HepG2 (cell line): Measurements from ENCODE around the gene SNRNP200. TPM values are rescaled to one million over a fixed set of nuclear protein-coding genes. Genes with fewer than 3 reads are reported as not detected.

Experiments
- FOXM1 ChIP-seq: sonication (generic); formaldehyde crosslinking; IDR thresholded peaks from 2 replicates; pipeline ENCODE4 v1.5.0; 2020; ENCODE audit warnings: missing genetic modification reagents
- MEIS2 ChIP-seq: sonication (generic); formaldehyde crosslinking; IDR thresholded peaks from 2 replicates; pipeline ENCODE4 v1.9.0; 2021; ENCODE audit warnings: mild to moderate bottlenecking, missing genetic modification reagents
- NFIB ChIP-seq: sonication (generic); formaldehyde crosslinking; IDR thresholded peaks from 2 replicates; pipeline ENCODE4 v1.9.0; 2021; ENCODE audit warnings: missing genetic modification reagents, mild to moderate bottlenecking, borderline replicate concordance
- PPARG ChIP-seq: conservative IDR thresholded peaks from 2 replicates; pipeline ENCODE4 v1.6.1; 2016; ENCODE audit warnings: missing biosample characterization, missing genetic modification reagents
- RBM22 ChIP-seq: fragments of 200-400 bp; formaldehyde crosslinking; optimal IDR thresholded peaks from 2 replicates; pipeline ENCODE3; 2017; ENCODE audit warnings: mild to moderate bottlenecking, low read length, moderate library complexity
- RXRA ChIP-seq: sonication (generic); formaldehyde crosslinking; IDR thresholded peaks from 2 replicates; pipeline ENCODE4 v1.5.1; 2020; ENCODE audit warnings: missing genetic modification reagents
- SETDB1 ChIP-seq: sonication (generic); formaldehyde crosslinking; IDR thresholded peaks from 2 replicates; pipeline ENCODE4 v1.5.1; 2020; ENCODE audit warnings: missing genetic modification reagents, mild to moderate bottlenecking, borderline replicate concordance
- SIN3A ChIP-seq: IDR thresholded peaks from 2 replicates; pipeline ENCODE4 v1.6.1; 2011; ENCODE audit warnings: low read depth, mild to moderate bottlenecking, control low read depth, low read length, borderline replicate concordance
- TGIF2 ChIP-seq: IDR thresholded peaks from 2 replicates; pipeline ENCODE4 v1.6.1; 2016; ENCODE audit warnings: control low read depth, missing compliant biosample characterization
- polyA plus RNA-seq, 8 experiments: library from polyadenylated mRNA; depleted of rRNA in 3 of 8; stranded (reverse) in 7 of 8; unstranded in 1 of 8; fragments of >200 nt; fragmentation: Illumina TruSeq in 4 of 8; extraction: Trizol in 4 of 8; gene quantifications; 2 replicates each; pipeline versions ENCODE4 v1.2.1 to v1.2.3, GENCODE V29; 2011 to 2016; ENCODE audit warnings: low read depth in 4 of 8, missing spikeins in 1 of 8, mixed read lengths in 1 of 8; ENCODE audit not compliant: insufficient read depth in 1 of 8
- total RNA-seq, 5 experiments: library from RNA; depleted of rRNA; stranded (reverse); fragments of >200 nt; fragmentation: Illumina TruSeq; extraction: Trizol; gene quantifications; 2 replicates each; pipeline ENCODE4 v1.2.3, GENCODE V29; 2016; ENCODE audit warnings: low read depth in 1 of 5
- TF ChIP-seq, protein P1 (sequence below): sonication (generic); formaldehyde crosslinking; IDR thresholded peaks from 2 replicates; pipeline ENCODE4 v1.4.0; 2020; ENCODE audit warnings: missing genetic modification reagents, borderline replicate concordance
- TF ChIP-seq, protein P2 (sequence below), 2 experiments: sonication (generic) in 1 of 2; formaldehyde crosslinking in 1 of 2; IDR thresholded peaks; 2 replicates each; pipeline versions ENCODE4 v1.4.0 to v1.6.1; 2018 to 2020; ENCODE audit warnings: missing genetic modification reagents in 2 of 2, borderline replicate concordance in 1 of 2, low read depth in 1 of 2, mild to moderate bottlenecking in 1 of 2, missing biosample characterization in 1 of 2
- TF ChIP-seq, protein P3 (sequence below): sonication (generic); formaldehyde crosslinking; IDR thresholded peaks from 2 replicates; pipeline ENCODE4 v1.4.0; 2020; ENCODE audit warnings: missing genetic modification reagents

Gene SNRNP200
- total and polyA plus RNA-seq, 2 of the 13 experiments (the other 11 are each of a cell fraction or from before 2014, with no cell fraction given): 99.0 to 232 TPM

DNA sequence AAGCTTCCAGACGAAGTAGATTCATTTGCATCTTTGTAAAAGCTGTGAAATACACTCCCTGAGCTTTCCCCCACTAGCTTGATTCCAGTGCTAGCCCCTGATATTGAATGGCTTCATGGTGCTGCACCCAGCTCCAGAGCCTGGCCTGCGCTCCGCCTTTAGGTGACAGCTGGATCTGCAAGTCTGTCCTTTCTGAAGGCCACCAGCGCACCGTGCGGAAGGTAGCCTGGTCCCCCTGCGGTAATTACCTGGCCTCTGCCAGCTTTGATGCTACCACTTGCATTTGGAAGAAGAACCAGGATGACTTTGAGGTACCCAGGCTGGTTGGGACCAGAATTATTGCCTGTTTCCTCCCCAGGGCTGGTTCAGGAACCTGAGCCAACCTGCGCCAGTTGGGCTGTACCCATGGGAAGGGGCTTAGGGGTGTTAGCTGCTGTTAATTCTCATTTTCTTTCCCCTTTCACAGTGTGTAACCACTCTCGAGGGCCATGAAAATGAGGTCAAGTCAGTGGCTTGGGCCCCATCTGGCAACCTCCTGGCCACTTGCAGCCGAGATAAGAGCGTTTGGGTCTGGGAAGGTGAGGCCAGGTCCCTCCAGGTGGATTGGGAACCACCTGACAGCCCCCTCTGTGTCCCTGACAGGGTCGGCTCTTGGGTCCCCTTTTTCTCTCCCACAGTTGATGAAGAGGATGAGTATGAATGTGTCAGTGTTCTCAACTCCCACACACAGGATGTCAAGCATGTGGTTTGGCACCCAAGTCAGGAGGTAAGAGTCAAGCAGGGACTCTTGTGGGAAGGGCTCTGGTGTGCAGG, 38.0 kb downstream of the SNRNP200 start (continued):
- TF ChIP-seq, protein P1, sequence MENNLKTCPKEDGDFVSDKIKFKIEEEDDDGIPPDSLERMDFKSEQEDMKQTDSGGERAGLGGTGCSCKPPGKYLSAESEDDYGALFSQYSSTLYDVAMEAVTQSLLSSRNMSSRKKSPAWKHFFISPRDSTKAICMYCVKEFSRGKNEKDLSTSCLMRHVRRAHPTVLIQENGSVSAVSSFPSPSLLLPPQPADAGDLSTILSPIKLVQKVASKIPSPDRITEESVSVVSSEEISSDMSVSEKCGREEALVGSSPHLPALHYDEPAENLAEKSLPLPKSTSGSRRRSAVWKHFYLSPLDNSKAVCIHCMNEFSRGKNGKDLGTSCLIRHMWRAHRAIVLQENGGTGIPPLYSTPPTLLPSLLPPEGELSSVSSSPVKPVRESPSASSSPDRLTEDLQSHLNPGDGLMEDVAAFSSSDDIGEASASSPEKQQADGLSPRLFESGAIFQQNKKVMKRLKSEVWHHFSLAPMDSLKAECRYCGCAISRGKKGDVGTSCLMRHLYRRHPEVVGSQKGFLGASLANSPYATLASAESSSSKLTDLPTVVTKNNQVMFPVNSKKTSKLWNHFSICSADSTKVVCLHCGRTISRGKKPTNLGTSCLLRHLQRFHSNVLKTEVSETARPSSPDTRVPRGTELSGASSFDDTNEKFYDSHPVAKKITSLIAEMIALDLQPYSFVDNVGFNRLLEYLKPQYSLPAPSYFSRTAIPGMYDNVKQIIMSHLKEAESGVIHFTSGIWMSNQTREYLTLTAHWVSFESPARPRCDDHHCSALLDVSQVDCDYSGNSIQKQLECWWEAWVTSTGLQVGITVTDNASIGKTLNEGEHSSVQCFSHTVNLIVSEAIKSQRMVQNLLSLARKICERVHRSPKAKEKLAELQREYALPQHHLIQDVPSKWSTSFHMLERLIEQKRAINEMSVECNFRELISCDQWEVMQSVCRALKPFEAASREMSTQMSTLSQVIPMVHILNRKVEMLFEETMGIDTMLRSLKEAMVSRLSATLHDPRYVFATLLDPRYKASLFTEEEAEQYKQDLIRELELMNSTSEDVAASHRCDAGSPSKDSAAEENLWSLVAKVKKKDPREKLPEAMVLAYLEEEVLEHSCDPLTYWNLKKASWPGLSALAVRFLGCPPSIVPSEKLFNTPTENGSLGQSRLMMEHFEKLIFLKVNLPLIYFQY (CRISPR knock-in tag): no peak
- TF ChIP-seq TGIF2: peak; percentile 73; the same call in 1 of the 2 replicates
- TF ChIP-seq PPARG (CRISPR knock-in tag): 0 out of 2 replicates have a peak, but pooled peaks have one; percentile 4
- TF ChIP-seq, protein P2, sequence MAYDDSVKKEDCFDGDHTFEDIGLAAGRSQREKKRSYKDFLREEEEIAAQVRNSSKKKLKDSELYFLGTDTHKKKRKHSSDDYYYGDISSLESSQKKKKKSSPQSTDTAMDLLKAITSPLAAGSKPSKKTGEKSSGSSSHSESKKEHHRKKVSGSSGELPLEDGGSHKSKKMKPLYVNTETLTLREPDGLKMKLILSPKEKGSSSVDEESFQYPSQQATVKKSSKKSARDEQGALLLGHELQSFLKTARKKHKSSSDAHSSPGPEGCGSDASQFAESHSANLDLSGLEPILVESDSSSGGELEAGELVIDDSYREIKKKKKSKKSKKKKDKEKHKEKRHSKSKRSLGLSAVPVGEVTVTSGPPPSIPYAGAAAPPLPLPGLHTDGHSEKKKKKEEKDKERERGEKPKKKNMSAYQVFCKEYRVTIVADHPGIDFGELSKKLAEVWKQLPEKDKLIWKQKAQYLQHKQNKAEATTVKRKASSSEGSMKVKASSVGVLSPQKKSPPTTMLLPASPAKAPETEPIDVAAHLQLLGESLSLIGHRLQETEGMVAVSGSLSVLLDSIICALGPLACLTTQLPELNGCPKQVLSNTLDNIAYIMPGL (CRISPR knock-in tag; IDR thresholded peaks at IDR 0.05; ENCODE audit: borderline replicate concordance in 1 of 2, low read depth in 1 of 2): peak in 1 of 2 experiments; percentile 57; a peak in 1 of 4 replicates
- peak; percentile 34 for TF ChIP-seq RBM22
- 0 out of 2 replicates have a peak, but pooled peaks have one; percentile 12 for TF ChIP-seq NFIB (CRISPR knock-in tag)
- TF ChIP-seq, protein P3, sequence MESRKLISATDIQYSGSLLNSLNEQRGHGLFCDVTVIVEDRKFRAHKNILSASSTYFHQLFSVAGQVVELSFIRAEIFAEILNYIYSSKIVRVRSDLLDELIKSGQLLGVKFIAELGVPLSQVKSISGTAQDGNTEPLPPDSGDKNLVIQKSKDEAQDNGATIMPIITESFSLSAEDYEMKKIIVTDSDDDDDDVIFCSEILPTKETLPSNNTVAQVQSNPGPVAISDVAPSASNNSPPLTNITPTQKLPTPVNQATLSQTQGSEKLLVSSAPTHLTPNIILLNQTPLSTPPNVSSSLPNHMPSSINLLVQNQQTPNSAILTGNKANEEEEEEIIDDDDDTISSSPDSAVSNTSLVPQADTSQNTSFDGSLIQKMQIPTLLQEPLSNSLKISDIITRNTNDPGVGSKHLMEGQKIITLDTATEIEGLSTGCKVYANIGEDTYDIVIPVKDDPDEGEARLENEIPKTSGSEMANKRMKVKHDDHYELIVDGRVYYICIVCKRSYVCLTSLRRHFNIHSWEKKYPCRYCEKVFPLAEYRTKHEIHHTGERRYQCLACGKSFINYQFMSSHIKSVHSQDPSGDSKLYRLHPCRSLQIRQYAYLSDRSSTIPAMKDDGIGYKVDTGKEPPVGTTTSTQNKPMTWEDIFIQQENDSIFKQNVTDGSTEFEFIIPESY (CRISPR knock-in tag): peak; percentile 93
- TF ChIP-seq SETDB1: no peak
- peak; percentile 16; the same call in 1 of the 2 replicates for TF ChIP-seq RXRA (CRISPR knock-in tag)
- TF ChIP-seq MEIS2 (CRISPR knock-in tag): 0 out of 2 replicates have a peak, but pooled peaks have one; percentile 10
- TF ChIP-seq SIN3A: peak; percentile 60; the same call in 1 of the 2 replicates
- TF ChIP-seq FOXM1 (CRISPR knock-in tag): no peak
